ENCODE results near the gene PVALEF. TPM values are rescaled to one million over a fixed set of nuclear protein-coding genes. Genes with fewer than 3 reads are reported as not detected.

Gene PVALEF
- polyA plus RNA-seq, 1 of the 3 experiments (the other 2 are of a cell fraction), result not detected

DNA sequence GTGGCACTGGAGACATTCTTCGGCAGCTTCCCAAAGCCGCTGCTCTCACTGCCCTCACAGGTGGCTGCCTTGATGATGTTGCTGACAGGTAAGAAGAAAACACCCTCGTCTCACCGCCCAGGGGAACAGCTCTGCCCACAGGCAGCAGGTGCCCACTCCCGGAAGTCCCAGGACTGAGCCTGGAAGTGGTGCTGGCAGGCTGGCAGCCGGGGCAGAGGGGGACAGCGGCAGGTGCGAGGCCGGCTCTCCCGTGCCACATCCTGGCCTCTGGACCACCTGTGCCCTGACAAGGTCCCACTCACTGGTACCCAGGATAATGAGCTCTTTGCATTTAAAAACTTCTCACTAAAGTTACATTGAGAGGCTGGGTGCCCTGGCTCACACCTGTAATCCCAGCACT is 37.0 kb downstream of the PVALEF start:
- Histone ChIP-seq H3K9me2 (no peaks in the 10 kb centered on the region), H3K27me3 (ENCODE audit: insufficient read depth) (no peaks in the 10 kb centered on the region), H3K4me2 (no peak overlapping the region), H3K9ac (no peak overlapping the region), H3K79me2 (ENCODE audit: insufficient read depth) (no peaks in the 10 kb centered on the region), H3K4me1 (ENCODE audit: control insufficient read depth in 1 of 2, insufficient read depth in 2 of 2, low read depth in 1 of 2, low read length in 1 of 2) (peaks cover 0 to 3% of the 10 kb centered on the region in 2 experiments; a peak in 1 of 4 replicates), H3K27ac (ENCODE audit: low read depth in 2 of 2, low read length in 1 of 2) (no peak overlapping the region), H3K36me3 (replicated peaks in 1 of 2; ENCODE audit: control insufficient read depth in 1 of 2, insufficient read depth in 2 of 2, low read length in 1 of 2) (peaks cover 5 to 24% of the 10 kb centered on the region in 2 experiments), H3K4me3 (ENCODE audit: low read depth in 2 of 2, low read length in 1 of 2) (no peak overlapping the region), H4K20me1 (ENCODE audit: insufficient read depth) (no peaks in the 10 kb centered on the region; the same call in 1 of the 2 replicates), H3K9me3 (no peaks in the 10 kb centered on the region), H3F3A (replicated peaks; ENCODE audit: insufficient read depth) (no peaks in the 10 kb centered on the region), H2AFZ (ENCODE audit: low read depth) (no peak overlapping the region)
- CTCF ChIA-PET, result interaction anchor here (1.9 to 14.7 kb wide), 2 partner anchors 16 to 60 kb away, joined by 5 to 147 read pairs; no protein-coding TSS in a partner anchor
- TF ChIP-seq POLR2AphosphoS5 (IDR thresholded peaks at IDR 0.05; ENCODE audit: low read depth, low read length), result no peak
- DNase-seq, result no peak
- WGBS (ENCODE audit: low lambda C conversion rate), result 95% methylated on average over 6 of the region's 10 CpGs
- POLR2A ChIA-PET, result no interaction called here

DNA sequence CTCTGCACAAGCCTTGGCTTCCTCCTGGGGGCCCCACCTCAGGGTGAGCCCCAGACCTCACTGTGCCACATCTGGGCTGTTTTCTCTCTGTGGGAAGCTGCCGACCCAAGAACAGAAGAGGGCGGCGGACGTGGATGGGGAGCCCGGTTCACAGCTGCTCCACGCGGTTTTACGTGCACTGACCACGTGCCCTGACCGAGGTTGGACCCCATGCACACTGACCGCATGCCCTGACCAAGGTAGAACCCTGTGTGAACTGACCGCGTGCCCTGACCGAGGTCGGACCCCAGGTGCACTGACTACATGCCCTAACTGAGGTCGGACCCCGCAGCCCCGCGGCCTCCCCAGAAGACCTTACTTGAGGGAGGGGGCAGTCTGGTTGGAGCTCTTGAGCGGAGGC is 37.8 kb downstream of the PVALEF start:
- H4K20me1 ChIP-seq (ENCODE audit: insufficient read depth), result no peaks in the 10 kb centered on the region; the same call in 1 of the 2 replicates
- TF ChIP-seq, protein P1, sequence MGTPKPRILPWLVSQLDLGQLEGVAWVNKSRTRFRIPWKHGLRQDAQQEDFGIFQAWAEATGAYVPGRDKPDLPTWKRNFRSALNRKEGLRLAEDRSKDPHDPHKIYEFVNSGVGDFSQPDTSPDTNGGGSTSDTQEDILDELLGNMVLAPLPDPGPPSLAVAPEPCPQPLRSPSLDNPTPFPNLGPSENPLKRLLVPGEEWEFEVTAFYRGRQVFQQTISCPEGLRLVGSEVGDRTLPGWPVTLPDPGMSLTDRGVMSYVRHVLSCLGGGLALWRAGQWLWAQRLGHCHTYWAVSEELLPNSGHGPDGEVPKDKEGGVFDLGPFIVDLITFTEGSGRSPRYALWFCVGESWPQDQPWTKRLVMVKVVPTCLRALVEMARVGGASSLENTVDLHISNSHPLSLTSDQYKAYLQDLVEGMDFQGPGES (IDR thresholded peaks at IDR 0.05; ENCODE audit: low read depth, low read length), result no peak
- TF ChIP-seq MEF2A (IDR thresholded peaks at IDR 0.05; ENCODE audit: borderline replicate concordance, low read depth), result no peak
- TF ChIP-seq EZH2phosphoT487 (IDR thresholded peaks at IDR 0.05; ENCODE audit: borderline replicate concordance, low read depth), result no peak
- no peak for TF ChIP-seq MXI1 (IDR thresholded peaks at IDR 0.05; ENCODE audit: low read depth, low read length)
- TF ChIP-seq NFIC (IDR thresholded peaks at IDR 0.05; ENCODE audit: borderline replicate concordance), result no peak
- no peak for TF ChIP-seq FOSL2 (IDR thresholded peaks at IDR 0.05; ENCODE audit: borderline replicate concordance, low read depth)
- TF ChIP-seq TEAD4 (IDR thresholded peaks at IDR 0.05; ENCODE audit: borderline replicate concordance, insufficient read depth), result no peak
- TF ChIP-seq CHD2 (IDR thresholded peaks at IDR 0.05; ENCODE audit: low read length, partially characterized antibody), result no peak
- TF ChIP-seq, protein P2, sequence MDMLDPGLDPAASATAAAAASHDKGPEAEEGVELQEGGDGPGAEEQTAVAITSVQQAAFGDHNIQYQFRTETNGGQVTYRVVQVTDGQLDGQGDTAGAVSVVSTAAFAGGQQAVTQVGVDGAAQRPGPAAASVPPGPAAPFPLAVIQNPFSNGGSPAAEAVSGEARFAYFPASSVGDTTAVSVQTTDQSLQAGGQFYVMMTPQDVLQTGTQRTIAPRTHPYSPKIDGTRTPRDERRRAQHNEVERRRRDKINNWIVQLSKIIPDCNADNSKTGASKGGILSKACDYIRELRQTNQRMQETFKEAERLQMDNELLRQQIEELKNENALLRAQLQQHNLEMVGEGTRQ (IDR thresholded peaks at IDR 0.05; ENCODE audit: borderline replicate concordance, low read depth, low read length), result no peak
- no peak for TF ChIP-seq SMC3 (IDR thresholded peaks at IDR 0.05; ENCODE audit: low read depth, low read length)
- no peak for TF ChIP-seq EP300 (IDR thresholded peaks at IDR 0.05; ENCODE audit: borderline replicate concordance in 1 of 2, low read depth in 1 of 2, low read length in 1 of 2)
- TF ChIP-seq, protein P3, sequence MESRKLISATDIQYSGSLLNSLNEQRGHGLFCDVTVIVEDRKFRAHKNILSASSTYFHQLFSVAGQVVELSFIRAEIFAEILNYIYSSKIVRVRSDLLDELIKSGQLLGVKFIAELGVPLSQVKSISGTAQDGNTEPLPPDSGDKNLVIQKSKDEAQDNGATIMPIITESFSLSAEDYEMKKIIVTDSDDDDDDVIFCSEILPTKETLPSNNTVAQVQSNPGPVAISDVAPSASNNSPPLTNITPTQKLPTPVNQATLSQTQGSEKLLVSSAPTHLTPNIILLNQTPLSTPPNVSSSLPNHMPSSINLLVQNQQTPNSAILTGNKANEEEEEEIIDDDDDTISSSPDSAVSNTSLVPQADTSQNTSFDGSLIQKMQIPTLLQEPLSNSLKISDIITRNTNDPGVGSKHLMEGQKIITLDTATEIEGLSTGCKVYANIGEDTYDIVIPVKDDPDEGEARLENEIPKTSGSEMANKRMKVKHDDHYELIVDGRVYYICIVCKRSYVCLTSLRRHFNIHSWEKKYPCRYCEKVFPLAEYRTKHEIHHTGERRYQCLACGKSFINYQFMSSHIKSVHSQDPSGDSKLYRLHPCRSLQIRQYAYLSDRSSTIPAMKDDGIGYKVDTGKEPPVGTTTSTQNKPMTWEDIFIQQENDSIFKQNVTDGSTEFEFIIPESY (IDR thresholded peaks at IDR 0.05; ENCODE audit: borderline replicate concordance, low read depth), result no peak
- TF ChIP-seq, protein P4, sequence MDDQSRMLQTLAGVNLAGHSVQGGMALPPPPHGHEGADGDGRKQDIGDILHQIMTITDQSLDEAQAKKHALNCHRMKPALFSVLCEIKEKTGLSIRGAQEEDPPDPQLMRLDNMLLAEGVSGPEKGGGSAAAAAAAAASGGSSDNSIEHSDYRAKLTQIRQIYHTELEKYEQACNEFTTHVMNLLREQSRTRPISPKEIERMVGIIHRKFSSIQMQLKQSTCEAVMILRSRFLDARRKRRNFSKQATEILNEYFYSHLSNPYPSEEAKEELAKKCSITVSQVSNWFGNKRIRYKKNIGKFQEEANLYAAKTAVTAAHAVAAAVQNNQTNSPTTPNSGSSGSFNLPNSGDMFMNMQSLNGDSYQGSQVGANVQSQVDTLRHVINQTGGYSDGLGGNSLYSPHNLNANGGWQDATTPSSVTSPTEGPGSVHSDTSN (IDR thresholded peaks at IDR 0.05), result no peak
- no peak for TF ChIP-seq ELF1 (IDR thresholded peaks at IDR 0.05)
- WGBS (ENCODE audit: low lambda C conversion rate), result 92% methylated on average over 17 of the region's 20 CpGs
- no peaks in the 10 kb centered on the region for H3K9me2 ChIP-seq
- no peaks in the 10 kb centered on the region for H3F3A ChIP-seq (replicated peaks; ENCODE audit: insufficient read depth)
- ChIA-PET POLR2A (no interaction called here), CTCF (interaction anchor here (1.9 to 14.7 kb wide), 2 partner anchors 17 to 61 kb away, joined by 5 to 147 read pairs; no protein-coding TSS in a partner anchor)
- H2AFZ ChIP-seq (ENCODE audit: low read depth), result no peak overlapping the region
- H3K36me3 ChIP-seq (replicated peaks in 1 of 2; ENCODE audit: control insufficient read depth in 1 of 2, insufficient read depth in 2 of 2, low read length in 1 of 2), result peaks cover 5 to 18% of the 10 kb centered on the region in 2 experiments
- no peak overlapping the region for H3K4me3 ChIP-seq (ENCODE audit: low read depth in 2 of 2, low read length in 1 of 2)
- no peak overlapping the region for H3K9ac ChIP-seq
- H3K27me3 ChIP-seq (ENCODE audit: insufficient read depth), result no peaks in the 10 kb centered on the region
- peaks cover 0 to 3% of the 10 kb centered on the region in 2 experiments; a peak in 1 of 4 replicates for H3K4me1 ChIP-seq (ENCODE audit: control insufficient read depth in 1 of 2, insufficient read depth in 2 of 2, low read depth in 1 of 2, low read length in 1 of 2)
- H3K27ac ChIP-seq (ENCODE audit: low read depth in 2 of 2, low read length in 1 of 2), result no peak overlapping the region
- H3K79me2 ChIP-seq (ENCODE audit: insufficient read depth), result no peaks in the 10 kb centered on the region
- H3K4me2 ChIP-seq, result no peak overlapping the region
- H3K9me3 ChIP-seq, result no peaks in the 10 kb centered on the region
- DNase-seq, result no peak
